Pancreas (tissue), 10 donors: ENCODE data around the gene KY. TPM values are rescaled to one million over a fixed set of nuclear protein-coding genes. Genes with fewer than 3 reads are reported as not detected.

ENCODE experiments used
- ATAC-seq, 4 donors: fragments of 200-7000 bp; cut with Tn5 transposase; one replicate each; pipeline versions ENCODE4 v1.8.0 to v1.9.1; 2020; ENCODE audit warnings: mild to moderate bottlenecking in 4 of 4, moderate library complexity in 4 of 4
- DNase-seq, 6 donors: peaks; one replicate each; pipeline ENCODE4 v3.0.0-alpha.2; 2020
- FAIRE-seq: peaks from 2 replicates; lab custom pipeline; 2012; peaks lifted over from hg19 to GRCh38; lab: Jason Lieb, UNC
- H3K27ac ChIP-seq, 4 donors: fragments of 200-600 bp; sonication (generic); 1 replicate in 3 of 4; 2 replicates in 1 of 4; pipeline versions ENCODE4 v1.5.0 to v1.8.0; 2020
- H3K27me3 ChIP-seq, 4 donors: fragments of 200-600 bp; one replicate each; pipeline ENCODE4 v1.8.0; 2021
- H3K36me3 ChIP-seq, 3 donors: fragments of 200-600 bp; sonication (generic) in 1 of 3; one replicate each; pipeline versions ENCODE4 v1.5.0 to v1.8.0; 2020 to 2021
- H3K4me1 ChIP-seq, 3 donors: fragments of 200-600 bp; one replicate each; pipeline ENCODE4 v1.8.0; 2021
- H3K4me3 ChIP-seq, 4 donors: fragments of 200-600 bp; sonication (generic) in 2 of 4; one replicate each; pipeline versions ENCODE4 v1.5.0 to v1.8.0; 2020 to 2021
- H3K9me3 ChIP-seq, 4 donors: fragments of 200-600 bp; one replicate each; pipeline ENCODE4 v1.8.0; 2021
- WGBS, 2 donors: extraction: QIAGEN DNeasy Blood & Tissue Kit; methylation state at CpG; one replicate each; pipeline ENCODE4 v1.1.7; 2013; 5-methylcytosine and 5-hydroxymethylcytosine counted together
- intact Hi-C, 3 donors: fragments of 100-400 bp; cut with DNase I; formaldehyde crosslinking; loops; one replicate each; pipeline versions ENCODE4 v1.11.1 to v1.14.2; 2022
- polyA plus RNA-seq, 2 donors: library from polyadenylated mRNA; stranded (reverse); fragments of 200-250 nt; gene quantifications; one replicate each; pipeline ENCODE4 v1.2.3, GENCODE V29; 2013
- total RNA-seq, 6 donors: library from RNA; stranded (reverse); fragmentation: NEBNext Ultra II Directional in 4 of 6; extraction: Animal tissue kit (Norgen Biotek cat#: 25700) in 4 of 6; gene quantifications; one replicate each; pipeline versions ENCODE4 v1.2.1 to v1.2.4, GENCODE V29; 2021 to 2023
- TF ChIP-seq, protein P1 (sequence below), 4 donors: fragments of 200-600 bp; sonication (generic) in 3 of 4; IDR thresholded peaks; one replicate each; pipeline versions ENCODE4 v1.5.0 to v1.8.0; 2021; ENCODE audit warnings: antibody characterized with exemption in 4 of 4
- donor health status: healthy with polysubstance abuse.
- donor health status: DM: no; HTN: no; CAD: no; lungs with moderate emphysema.
- donor health status: DM: no; HTN: no; CAD: no.
- donor health status: control.
- donor health status: control.
- donor health status: Bipolar disorder and iron deficiency.
- donor health status: DM: yes; HTN: yes; CAD: no.
- donor health status: DM: no; HTN: no; CAD: no.
- donor health status: DM: no; HTN: no; CAD: no.
- donor health status: DM: yes; HTN: yes; CAD: no.

KY gene, protein sequence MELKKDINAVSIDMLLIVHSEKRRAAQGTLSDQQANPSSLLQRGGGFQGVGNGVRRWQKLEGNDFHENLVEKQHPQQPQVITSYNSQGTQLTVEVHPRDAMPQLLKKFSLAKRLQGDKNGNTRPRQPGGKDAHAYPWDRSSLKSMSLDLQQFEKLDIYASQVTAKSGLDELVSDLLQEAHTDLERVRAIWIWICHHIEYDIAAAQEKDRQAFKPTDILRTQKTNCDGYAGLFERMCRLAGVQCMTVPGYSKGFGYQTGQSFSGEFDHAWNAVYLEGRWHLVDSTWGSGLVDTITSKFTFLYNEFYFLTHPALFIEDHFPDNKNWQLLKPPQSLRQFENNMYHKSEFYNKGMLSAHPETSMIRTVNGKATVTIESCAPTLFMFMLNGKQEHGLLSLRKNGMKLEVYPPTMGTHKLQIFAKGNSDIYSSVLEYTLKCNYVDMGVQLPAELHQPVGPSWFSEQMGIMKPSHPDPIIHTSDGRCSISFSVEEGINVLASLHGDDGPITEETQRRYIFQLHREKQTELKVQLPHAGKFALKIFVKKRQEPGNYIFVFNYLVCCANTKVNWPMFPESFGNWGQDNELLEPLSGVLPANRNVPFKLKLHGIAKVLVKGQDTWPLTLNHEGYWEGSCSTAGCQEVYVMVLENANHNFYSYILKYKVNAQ
- under 1 TPM in 4 of 6 donors, not detected in 2; 0.04 to 0.28 (median 0.21) TPM for total RNA-seq
- under 1 TPM; 0.04 to 0.42 TPM for polyA plus RNA-seq

DNA sequence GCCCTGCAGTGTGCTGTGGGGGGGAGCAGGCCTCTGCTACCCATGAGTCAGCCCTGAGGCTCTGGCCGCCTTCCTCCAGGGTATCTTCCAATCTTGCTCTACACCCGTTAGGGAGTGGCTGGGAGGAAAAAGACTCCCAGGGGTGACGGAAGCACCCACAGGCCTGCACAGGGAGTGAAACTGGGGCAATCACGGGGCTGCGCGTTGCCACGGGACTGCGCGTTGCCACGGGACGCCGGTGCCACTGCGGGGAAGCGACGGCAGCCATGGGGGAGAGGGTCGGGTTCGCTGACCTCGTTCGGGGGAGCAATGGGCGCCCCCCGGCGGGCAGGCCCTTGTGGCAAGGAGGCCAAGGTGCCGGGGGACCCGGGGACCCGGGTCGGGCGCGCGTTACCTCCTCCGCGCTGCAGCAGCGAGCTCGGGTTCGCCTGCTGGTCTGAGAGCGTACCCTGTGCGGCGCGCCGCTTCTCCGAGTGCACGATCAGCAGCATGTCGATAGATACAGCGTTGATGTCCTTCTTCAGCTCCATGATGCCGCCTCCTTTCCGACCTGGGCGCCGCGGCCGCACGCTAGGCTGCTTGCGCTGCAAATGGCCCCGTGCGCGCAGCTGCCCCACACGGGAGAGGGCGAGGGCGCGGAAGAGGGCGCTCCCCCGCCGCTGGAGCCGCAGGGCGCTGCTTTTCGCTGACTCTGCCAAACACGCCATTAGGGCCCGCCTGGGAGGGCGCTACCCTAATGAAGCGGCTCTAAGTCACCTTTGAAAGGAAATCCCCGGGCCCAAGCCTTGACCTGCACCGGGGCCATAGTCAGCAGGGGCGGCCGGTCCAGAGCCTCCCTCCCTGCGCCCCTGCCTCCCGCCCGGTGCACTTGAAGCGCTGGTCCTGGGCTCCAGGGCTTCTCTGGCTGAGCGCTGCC lies at the start of gene KY:
Gene KY (minus strand): TSS at position 592 of the 916 bp plus-strand sequence. CDS start 62 bp downstream, at position 530.
- TF ChIP-seq, protein P1, sequence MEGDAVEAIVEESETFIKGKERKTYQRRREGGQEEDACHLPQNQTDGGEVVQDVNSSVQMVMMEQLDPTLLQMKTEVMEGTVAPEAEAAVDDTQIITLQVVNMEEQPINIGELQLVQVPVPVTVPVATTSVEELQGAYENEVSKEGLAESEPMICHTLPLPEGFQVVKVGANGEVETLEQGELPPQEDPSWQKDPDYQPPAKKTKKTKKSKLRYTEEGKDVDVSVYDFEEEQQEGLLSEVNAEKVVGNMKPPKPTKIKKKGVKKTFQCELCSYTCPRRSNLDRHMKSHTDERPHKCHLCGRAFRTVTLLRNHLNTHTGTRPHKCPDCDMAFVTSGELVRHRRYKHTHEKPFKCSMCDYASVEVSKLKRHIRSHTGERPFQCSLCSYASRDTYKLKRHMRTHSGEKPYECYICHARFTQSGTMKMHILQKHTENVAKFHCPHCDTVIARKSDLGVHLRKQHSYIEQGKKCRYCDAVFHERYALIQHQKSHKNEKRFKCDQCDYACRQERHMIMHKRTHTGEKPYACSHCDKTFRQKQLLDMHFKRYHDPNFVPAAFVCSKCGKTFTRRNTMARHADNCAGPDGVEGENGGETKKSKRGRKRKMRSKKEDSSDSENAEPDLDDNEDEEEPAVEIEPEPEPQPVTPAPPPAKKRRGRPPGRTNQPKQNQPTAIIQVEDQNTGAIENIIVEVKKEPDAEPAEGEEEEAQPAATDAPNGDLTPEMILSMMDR (IDR thresholded peaks at IDR 0.05): no peak
- ATAC-seq (peak; percentile 62 to 93 (median 88)), FAIRE-seq (no peak), DNase-seq (peak in 5 of 6 donors; percentile 33 to 80 (median 42))
- peaks cover 0 to 3% (median 0%) of the 10 kb centered on the region in 3 donors for H3K4me1 ChIP-seq
- H3K27ac ChIP-seq: no peak within 1 kb of the TSS
- H3K4me3 ChIP-seq: peak within 1 kb of the TSS in 3 of 4 donors; percentile 12 to 50 (median 29)
- H3K27me3 ChIP-seq: no peaks in the 10 kb centered on the region
- 8% methylated on average over 77 of the region's 77 CpGs for WGBS, 2 donors
- intact Hi-C loops: no loop called here
- H3K36me3 ChIP-seq: no peaks in the 10 kb centered on the region
- no peaks in the 10 kb centered on the region for H3K9me3 ChIP-seq

DNA sequence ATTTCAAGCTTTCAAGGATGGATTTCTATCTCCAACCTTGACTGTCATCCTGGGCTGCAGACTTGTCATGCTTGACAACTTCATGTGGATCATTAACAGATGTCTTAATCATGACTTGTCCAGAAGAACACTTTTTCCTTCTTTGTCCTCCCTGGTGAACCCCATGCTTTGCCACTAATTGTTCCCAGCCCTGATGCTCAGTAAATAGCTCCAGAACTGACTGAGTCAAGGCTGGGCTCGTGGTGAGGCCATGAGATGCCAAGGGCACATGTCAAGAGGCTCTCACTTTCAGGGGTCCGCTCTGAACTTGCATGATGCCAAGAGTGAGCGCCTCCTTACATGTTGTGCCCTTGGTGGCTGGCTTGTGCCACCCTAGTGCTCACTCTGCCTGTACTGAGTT lies 48.9 kb upstream of the KY start:
- FAIRE-seq (no peak), DNase-seq (no peak), ATAC-seq (no peak)
- no peak overlapping the region for H3K4me3 ChIP-seq
- H3K9me3 ChIP-seq: no peaks in the 10 kb centered on the region
- no peaks in the 10 kb centered on the region for H3K27me3 ChIP-seq
- intact Hi-C loops: no loop called here
- no peaks in the 10 kb centered on the region for H3K4me1 ChIP-seq
- H3K27ac ChIP-seq: no peak overlapping the region
- TF ChIP-seq, protein P1 (IDR thresholded peaks at IDR 0.05): no peak
- no peaks in the 10 kb centered on the region for H3K36me3 ChIP-seq
- 75 to 89% methylated on average over 3 of the region's 3 CpGs for WGBS, 2 donors

DNA sequence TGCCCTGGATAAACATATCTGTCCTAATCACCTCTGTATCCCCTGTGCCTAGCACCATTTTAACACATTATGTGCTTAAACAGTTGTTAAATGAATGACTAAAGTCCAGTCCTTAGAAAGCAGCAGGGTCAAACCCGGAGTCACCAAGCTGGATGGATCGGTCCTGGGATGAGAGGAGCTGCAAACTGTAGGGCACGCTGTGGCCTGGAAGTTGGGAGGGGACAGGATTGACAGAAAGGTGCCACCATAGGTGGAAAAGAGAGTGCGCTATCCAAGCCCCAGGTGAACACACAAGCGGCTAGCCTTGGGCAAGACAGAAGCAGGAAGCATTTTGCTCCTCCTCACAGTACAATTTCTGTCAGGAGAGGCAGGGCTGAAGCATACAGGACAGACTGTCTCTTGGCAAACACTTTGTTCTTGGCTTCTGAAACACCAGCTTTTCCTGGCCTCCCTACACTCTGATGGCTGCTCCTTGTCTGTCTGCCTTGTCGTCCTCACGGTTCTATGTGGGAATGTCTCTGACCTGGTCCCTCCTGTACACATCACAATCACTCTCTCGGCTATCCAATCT lies 48.4 kb upstream of the KY start:
- FAIRE-seq: no peak
- Histone ChIP-seq H3K27me3 (no peaks in the 10 kb centered on the region), H3K4me1 (no peaks in the 10 kb centered on the region), H3K27ac (no peak overlapping the region), H3K36me3 (no peaks in the 10 kb centered on the region), H3K9me3 (no peaks in the 10 kb centered on the region), H3K4me3 (no peak overlapping the region)
- TF ChIP-seq, protein P1 (IDR thresholded peaks at IDR 0.05): no peak
- no peak for ATAC-seq
- intact Hi-C loops: no loop called here
- no peak for DNase-seq
- 69 to 72% methylated on average over 8 of the region's 8 CpGs for WGBS, 2 donors

DNA sequence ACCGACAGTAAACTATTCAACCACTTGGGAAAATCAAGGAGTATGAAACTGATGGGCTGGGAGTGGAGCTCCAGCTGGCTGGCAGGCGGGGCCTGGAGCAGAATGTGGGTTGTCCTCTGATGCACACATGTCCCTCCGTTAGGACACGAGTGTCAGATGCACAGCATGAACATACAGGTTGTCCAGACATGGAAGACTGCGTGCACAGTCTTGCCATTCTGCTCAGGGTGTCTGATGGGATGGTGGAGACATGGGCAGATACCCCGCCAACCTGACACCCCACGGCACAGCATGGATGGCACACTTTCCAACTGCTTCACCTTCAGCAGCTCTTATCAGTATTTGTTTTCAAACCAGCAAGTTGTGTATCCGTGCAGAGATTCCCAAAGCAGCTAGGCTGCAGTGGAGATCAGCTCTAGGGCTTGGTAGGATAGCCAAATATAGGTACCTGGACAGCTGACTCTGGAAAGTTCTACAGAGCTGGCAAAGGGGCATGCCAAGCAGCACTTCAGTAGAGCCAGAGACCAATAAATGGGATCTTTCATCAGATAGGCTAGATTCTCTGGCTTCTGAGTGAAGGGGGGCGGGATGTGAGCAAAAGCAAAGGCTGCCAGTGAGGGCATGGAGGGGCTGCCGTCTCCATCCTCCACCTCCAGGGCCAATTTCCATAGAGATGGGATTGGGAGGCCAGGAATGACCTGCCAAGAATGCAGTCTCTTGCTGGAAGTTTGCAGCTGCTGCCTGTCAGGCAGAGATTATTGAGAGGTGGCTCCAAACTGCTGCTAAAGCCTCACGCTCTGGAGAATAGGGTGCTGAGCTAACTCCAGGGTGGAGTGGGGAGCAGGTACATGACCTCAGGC lies 47.2 kb upstream of the KY start:
- ATAC-seq: no peak
- H3K36me3 ChIP-seq: no peaks in the 10 kb centered on the region
- TF ChIP-seq, protein P1 (IDR thresholded peaks at IDR 0.05): no peak
- WGBS, 2 donors: 73 to 75% methylated on average over 11 of the region's 11 CpGs
- intact Hi-C loops: no loop called here
- no peaks in the 10 kb centered on the region for H3K27me3 ChIP-seq
- DNase-seq: no peak
- FAIRE-seq: no peak
- no peak overlapping the region for H3K4me3 ChIP-seq
- no peaks in the 10 kb centered on the region for H3K4me1 ChIP-seq
- H3K27ac ChIP-seq: no peak overlapping the region
- no peaks in the 10 kb centered on the region for H3K9me3 ChIP-seq
